Ovary (tissue), 3 donors: Measurements from ENCODE around the gene ZNF710.

ENCODE experiments used
- EP300 ChIP-seq: sonication (generic); formaldehyde crosslinking; IDR thresholded peaks from one replicate; pipeline ENCODE4 v1.6.1; 2017; ENCODE audit warnings: antibody characterized with exemption
- POLR2A ChIP-seq: fragments of 450-650 bp; IDR thresholded peaks from one replicate; pipeline ENCODE4 v1.6.1; 2017; ENCODE audit warnings: antibody characterized with exemption, mild to moderate bottlenecking, moderate library complexity
- TF ChIP-seq, protein P1 (sequence below), 3 donors: fragments of 450-650 bp in 2 of 3; fragments of 200-600 bp in 1 of 3; IDR thresholded peaks; one replicate each; pipeline versions ENCODE4 v1.5.1 to v1.8.0; 2016 to 2022; ENCODE audit warnings: antibody characterized with exemption in 3 of 3, mild to moderate bottlenecking in 1 of 3
- donor health status: DM: no; HTN: no; CAD: no.

DNA sequence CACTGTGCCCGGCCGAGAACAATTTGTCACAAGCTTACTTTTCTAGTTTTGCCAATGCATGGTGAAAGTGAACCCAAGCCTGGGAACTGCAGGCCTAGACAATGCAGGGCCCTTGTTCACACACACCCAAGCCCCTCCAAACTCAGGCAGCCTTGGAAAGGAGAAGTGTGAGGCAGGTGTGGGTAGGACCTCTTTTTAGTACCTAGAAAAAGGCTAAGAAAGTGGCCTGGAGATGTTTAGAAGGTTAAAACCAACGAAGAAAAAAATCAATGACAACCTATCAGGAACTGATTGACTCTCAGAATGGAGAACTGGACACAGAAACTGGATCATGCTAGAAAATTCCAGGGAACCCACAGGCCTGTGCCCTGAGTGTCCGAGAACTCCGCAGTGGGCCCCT, 82.3 kb downstream of the ZNF710 start:
- TF ChIP-seq, protein P1, sequence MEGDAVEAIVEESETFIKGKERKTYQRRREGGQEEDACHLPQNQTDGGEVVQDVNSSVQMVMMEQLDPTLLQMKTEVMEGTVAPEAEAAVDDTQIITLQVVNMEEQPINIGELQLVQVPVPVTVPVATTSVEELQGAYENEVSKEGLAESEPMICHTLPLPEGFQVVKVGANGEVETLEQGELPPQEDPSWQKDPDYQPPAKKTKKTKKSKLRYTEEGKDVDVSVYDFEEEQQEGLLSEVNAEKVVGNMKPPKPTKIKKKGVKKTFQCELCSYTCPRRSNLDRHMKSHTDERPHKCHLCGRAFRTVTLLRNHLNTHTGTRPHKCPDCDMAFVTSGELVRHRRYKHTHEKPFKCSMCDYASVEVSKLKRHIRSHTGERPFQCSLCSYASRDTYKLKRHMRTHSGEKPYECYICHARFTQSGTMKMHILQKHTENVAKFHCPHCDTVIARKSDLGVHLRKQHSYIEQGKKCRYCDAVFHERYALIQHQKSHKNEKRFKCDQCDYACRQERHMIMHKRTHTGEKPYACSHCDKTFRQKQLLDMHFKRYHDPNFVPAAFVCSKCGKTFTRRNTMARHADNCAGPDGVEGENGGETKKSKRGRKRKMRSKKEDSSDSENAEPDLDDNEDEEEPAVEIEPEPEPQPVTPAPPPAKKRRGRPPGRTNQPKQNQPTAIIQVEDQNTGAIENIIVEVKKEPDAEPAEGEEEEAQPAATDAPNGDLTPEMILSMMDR (IDR thresholded peaks at IDR 0.05): no peak
- TF ChIP-seq POLR2A (no peak), EP300 (no peak)
